Esophagus muscularis mucosa (tissue), 4 donors: ENCODE data around the gene MBOAT1. TPM values are rescaled to one million over a fixed set of nuclear protein-coding genes. Genes with fewer than 3 reads are reported as not detected.

Experiments used
- DNase-seq: peaks from one replicate; pipeline ENCODE4 v3.0.0-alpha.2; 2017; ENCODE audit errors: extremely low spot score
- H3K27ac ChIP-seq, 4 donors: fragments of 200-600 bp; sonication (generic); replicated peaks in 1 of 4; 1 replicate in 3 of 4; 2 replicates in 1 of 4; pipeline ENCODE4 v1.5.1; 2016 to 2019; ENCODE audit warnings: mild to moderate bottlenecking in 1 of 4
- H3K27me3 ChIP-seq, 4 donors: fragments of 200-600 bp; sonication (generic); one replicate each; pipeline versions ENCODE4 v1.5.1 to v1.6.0; 2016 to 2019
- H3K36me3 ChIP-seq, 4 donors: fragments of 200-600 bp; sonication (generic); one replicate each; pipeline ENCODE4 v1.5.1; 2016 to 2019
- H3K4me1 ChIP-seq, 4 donors: fragments of 200-600 bp; sonication (generic); one replicate each; pipeline ENCODE4 v1.5.1; 2016 to 2019
- H3K4me3 ChIP-seq, 4 donors: fragments of 200-600 bp; sonication (generic); 1 replicate in 2 of 4; 2 replicates in 2 of 4; pipeline ENCODE4 v1.5.1; 2016 to 2019; ENCODE audit warnings: mild to moderate bottlenecking in 4 of 4, moderate library complexity in 1 of 4
- H3K9me3 ChIP-seq, 4 donors: fragments of 200-600 bp; sonication (generic); 1 replicate in 3 of 4; 2 replicates in 1 of 4; pipeline ENCODE4 v1.5.1; 2016 to 2019
- EP300 ChIP-seq: sonication (generic); formaldehyde crosslinking; IDR thresholded peaks from one replicate; pipeline ENCODE4 v1.6.1; 2017; ENCODE audit warnings: antibody characterized with exemption
- POLR2A ChIP-seq: fragments of 450-650 bp; IDR thresholded peaks from one replicate; pipeline ENCODE4 v1.6.1; 2017; ENCODE audit warnings: antibody characterized with exemption, moderate library complexity, mild to moderate bottlenecking, low read depth
- POLR2AphosphoS5 ChIP-seq, 2 donors: sonication (generic); formaldehyde crosslinking; IDR thresholded peaks; one replicate each; pipeline ENCODE4 v1.6.1; 2017; ENCODE audit warnings: antibody characterized with exemption in 2 of 2
- WGBS: methylation state at CpG from one replicate; pipeline ENCODE4 v1.1.5; 2018; 5-methylcytosine and 5-hydroxymethylcytosine counted together
- intact Hi-C: fragments of 100-400 bp; cut with DNase I; formaldehyde crosslinking; loops from one replicate; pipeline ENCODE4 v1.15.1; 2023
- total RNA-seq, 4 donors: library from RNA; depleted of rRNA; stranded (reverse); fragments of >200 nt; gene quantifications; one replicate each; pipeline versions ENCODE4 v1.1.0 to v1.2.1, GENCODE V29; 2016
- TF ChIP-seq, protein P1 (sequence below), 3 experiments: fragments of 200-600 bp in 2 of 3; fragments of 450-650 bp in 1 of 3; sonication (generic) in 2 of 3; IDR thresholded peaks; one replicate each; pipeline ENCODE4 v1.5.1; 2017 to 2019; ENCODE audit warnings: antibody characterized with exemption in 3 of 3, mild to moderate bottlenecking in 2 of 3, moderate library complexity in 1 of 3

Gene MBOAT1
- total RNA-seq, 4 donors from 2014 or later = 4.3 to 5.6 (median 4.7) TPM

DNA sequence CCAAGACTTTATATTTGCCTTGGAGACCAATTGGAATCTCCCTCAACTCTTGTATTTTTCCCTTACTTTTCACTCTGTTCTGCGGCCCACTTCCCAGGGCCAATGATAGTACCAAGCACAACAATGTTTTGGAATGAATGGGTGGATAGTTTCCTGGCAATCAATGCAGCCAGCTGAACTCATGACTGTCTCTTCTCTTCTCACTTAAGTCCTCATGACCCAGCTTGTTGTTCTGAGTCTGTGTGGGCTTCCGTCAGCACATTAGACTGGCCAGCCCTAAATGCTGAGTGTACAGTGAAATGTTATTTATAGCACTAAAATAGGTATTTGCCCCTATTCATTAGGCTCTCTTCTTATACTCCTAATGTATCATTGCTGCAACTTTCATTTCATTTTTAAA, 5.6 kb upstream of the MBOAT1 start:
- peaks cover 18 to 22% (median 19%) of the 10 kb centered on the region in 4 donors for H3K4me1 ChIP-seq
- 83% methylated on average over 2 of the region's 2 CpGs for WGBS
- no peak overlapping the region for H3K4me3 ChIP-seq
- H3K27ac ChIP-seq = peak overlapping the region in 1 of 4 donors; percentile 0
- intact Hi-C loops = no loop called here
- no peaks in the 10 kb centered on the region for H3K27me3 ChIP-seq
- H3K36me3 ChIP-seq = no peaks in the 10 kb centered on the region
- DNase-seq = no peak
- H3K9me3 ChIP-seq = no peaks in the 10 kb centered on the region
- TF ChIP-seq EP300 (no peak), POLR2AphosphoS5 (IDR thresholded peaks at IDR 0.05) (peak in 1 of 2 donors; percentile 15)

DNA sequence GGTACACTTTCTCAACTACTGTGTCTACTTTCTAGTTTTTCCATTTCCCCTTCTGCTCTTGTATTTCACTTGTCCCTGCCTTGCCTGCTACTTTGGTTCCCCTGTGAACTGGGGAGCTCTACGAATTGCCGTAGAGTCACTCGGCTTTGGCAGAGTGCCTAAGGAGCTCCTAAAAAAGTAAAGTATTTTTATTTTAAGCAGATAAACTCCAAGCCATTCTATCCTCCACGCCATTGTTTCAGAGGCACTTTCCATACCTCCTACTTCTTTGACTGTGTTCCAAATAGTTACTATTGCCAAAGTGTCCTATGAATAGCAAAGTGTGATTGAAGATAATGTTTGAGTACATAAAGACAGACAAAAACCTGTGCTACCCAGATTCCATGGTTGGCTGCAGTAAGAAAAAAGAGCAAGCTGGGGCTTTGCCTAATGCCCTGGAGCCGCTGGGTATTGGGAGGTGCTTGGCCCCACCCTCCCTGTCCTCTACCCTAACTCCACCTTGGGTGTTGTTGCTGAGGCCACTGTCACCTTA, 5.1 kb upstream of the MBOAT1 start:
- Histone ChIP-seq H3K4me3 (peak overlapping the region in 2 of 4 donors; percentile 3 to 26), H3K9me3 (no peaks in the 10 kb centered on the region), H3K36me3 (no peaks in the 10 kb centered on the region), H3K4me1 (peaks cover 19 to 22% (median 20%) of the 10 kb centered on the region in 4 donors), H3K27me3 (no peaks in the 10 kb centered on the region), H3K27ac (peak overlapping the region in 1 of 4 donors; percentile 0)
- TF ChIP-seq EP300 = no peak
- TF ChIP-seq, protein P1, sequence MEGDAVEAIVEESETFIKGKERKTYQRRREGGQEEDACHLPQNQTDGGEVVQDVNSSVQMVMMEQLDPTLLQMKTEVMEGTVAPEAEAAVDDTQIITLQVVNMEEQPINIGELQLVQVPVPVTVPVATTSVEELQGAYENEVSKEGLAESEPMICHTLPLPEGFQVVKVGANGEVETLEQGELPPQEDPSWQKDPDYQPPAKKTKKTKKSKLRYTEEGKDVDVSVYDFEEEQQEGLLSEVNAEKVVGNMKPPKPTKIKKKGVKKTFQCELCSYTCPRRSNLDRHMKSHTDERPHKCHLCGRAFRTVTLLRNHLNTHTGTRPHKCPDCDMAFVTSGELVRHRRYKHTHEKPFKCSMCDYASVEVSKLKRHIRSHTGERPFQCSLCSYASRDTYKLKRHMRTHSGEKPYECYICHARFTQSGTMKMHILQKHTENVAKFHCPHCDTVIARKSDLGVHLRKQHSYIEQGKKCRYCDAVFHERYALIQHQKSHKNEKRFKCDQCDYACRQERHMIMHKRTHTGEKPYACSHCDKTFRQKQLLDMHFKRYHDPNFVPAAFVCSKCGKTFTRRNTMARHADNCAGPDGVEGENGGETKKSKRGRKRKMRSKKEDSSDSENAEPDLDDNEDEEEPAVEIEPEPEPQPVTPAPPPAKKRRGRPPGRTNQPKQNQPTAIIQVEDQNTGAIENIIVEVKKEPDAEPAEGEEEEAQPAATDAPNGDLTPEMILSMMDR (IDR thresholded peaks at IDR 0.05) = no peak
- DNase-seq = no peak
- 28% methylated on average over 5 of the region's 5 CpGs for WGBS
- intact Hi-C loops = no loop called here

DNA sequence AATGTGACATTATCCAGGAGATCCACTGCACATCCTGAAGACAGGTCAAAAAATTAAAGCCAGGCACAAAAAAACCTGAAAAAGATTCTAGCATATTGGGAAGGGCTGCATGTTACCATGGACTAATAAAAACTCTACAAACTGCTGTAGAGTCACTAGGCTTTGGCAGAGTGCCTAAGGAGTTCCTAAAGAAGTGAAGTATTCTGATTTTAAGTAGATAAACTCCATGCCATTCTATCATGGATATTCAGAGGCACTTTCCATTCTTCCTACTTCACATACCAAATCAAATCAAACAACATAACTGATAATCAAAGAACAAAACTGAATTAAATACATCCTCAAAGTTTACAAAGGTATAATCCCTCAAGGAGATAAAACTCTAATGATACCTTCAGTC, 3.0 kb upstream of the MBOAT1 start:
- Histone ChIP-seq H3K4me3 (no peak overlapping the region), H3K36me3 (no peaks in the 10 kb centered on the region), H3K4me1 (peaks cover 29 to 33% (median 32%) of the 10 kb centered on the region in 4 donors), H3K9me3 (no peaks in the 10 kb centered on the region), H3K27ac (no peak overlapping the region), H3K27me3 (no peaks in the 10 kb centered on the region)
- intact Hi-C loops = no loop called here
- DNase-seq = no peak
- TF ChIP-seq, protein P1 (IDR thresholded peaks at IDR 0.05) = no peak
- no peak for TF ChIP-seq POLR2AphosphoS5 (IDR thresholded peaks at IDR 0.05)
- no peak for TF ChIP-seq POLR2A
- TF ChIP-seq EP300 = no peak

DNA sequence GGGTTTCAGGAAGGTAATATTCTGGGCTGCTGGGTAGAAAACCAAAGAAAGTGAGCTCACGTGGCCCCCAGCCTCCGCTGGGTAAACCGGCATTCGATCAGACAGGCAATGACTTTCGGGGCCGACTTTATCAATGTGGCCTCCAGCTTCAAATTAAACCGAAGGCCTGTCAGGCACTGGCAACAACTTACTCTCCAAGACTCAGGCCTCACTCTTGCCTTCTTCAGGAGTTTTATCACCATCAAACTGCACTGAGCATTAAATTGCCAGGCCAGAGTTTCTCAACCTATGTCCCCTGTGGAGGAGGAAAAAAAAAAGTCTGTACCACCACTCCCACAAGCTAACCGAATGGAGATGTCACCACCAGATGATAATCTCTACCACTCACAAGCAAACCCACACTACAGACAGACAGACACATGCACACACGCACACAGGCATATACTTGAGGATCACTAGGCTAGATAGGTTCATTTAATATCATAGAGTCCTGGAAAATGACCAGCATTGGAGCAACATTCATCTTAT, 1.1 kb upstream of the MBOAT1 start:
- no peaks in the 10 kb centered on the region for H3K9me3 ChIP-seq
- H3K4me3 ChIP-seq = peak overlapping the region; percentile 79 to 90 (median 86)
- intact Hi-C loops = loop anchor here (5.0 kb wide), 3 partner anchors 41 to 189 kb away; partner anchors contain the start of gene E2F3
- 40% methylated on average over 9 of the region's 9 CpGs for WGBS
- peaks cover 42 to 53% (median 48%) of the 10 kb centered on the region in 4 donors for H3K4me1 ChIP-seq
- peak overlapping the region; percentile 86 to 93 (median 92) for H3K27ac ChIP-seq
- no peaks in the 10 kb centered on the region for H3K27me3 ChIP-seq
- DNase-seq = no peak
- TF ChIP-seq POLR2A (no peak), EP300 (no peak), POLR2AphosphoS5 (IDR thresholded peaks at IDR 0.05) (no peak)
- TF ChIP-seq, protein P1 (IDR thresholded peaks at IDR 0.05) = no peak
- H3K36me3 ChIP-seq = no peaks in the 10 kb centered on the region

DNA sequence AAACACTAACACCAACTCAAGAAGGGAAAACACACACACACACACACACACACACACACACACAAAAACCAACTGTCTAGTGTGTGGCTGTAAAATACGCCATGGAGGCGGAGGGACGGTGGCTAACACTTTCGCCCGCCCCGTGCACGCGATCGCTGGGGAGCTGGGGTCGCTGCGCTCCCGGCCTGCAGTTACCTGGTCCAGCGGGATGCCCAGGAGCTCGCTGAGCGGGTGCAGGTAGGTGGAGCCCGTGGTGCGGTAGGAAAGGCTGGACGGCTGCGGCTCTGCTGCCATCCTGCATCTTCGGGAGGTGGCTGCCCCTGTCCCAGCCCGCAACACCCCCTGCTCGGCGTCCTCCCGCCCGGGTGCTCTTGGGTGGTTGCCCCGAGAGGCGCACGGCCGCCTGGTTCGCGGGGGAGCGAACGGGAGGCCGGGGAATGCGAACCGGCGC, 303 bp downstream of the MBOAT1 start:
- Histone ChIP-seq H3K27me3 (no peaks in the 10 kb centered on the region), H3K27ac (peak overlapping the region; percentile 86 to 93 (median 92)), H3K9me3 (no peaks in the 10 kb centered on the region), H3K4me1 (peaks cover 36 to 56% (median 44%) of the 10 kb centered on the region in 4 donors), H3K36me3 (no peaks in the 10 kb centered on the region), H3K4me3 (peak overlapping the region; percentile 79 to 90 (median 86))
- peak; percentile 85 for DNase-seq
- WGBS = under 1% methylated on average over 17 of the region's 37 CpGs
- intact Hi-C loops = loop anchor here (5.0 kb wide), 3 partner anchors 40 to 190 kb away; partner anchors contain the start of gene E2F3
- TF ChIP-seq, protein P1 (IDR thresholded peaks at IDR 0.05) = no peak
- TF ChIP-seq EP300 = no peak
- no peak for TF ChIP-seq POLR2AphosphoS5 (IDR thresholded peaks at IDR 0.05)
- TF ChIP-seq POLR2A = no peak
